Ascending aorta (tissue), 2 donors: Measurements from ENCODE around the gene ARHGAP42. TPM values are rescaled to one million over a fixed set of nuclear protein-coding genes. Genes with fewer than 3 reads are reported as not detected.

Source experiments
- DNase-seq, 2 donors: peaks; one replicate each; pipeline ENCODE4 v3.0.0-alpha.2; 2019; ENCODE audit warnings: low spot score in 2 of 2
- H3K27ac ChIP-seq, 2 donors: fragments of 200-600 bp; sonication (generic); one replicate each; pipeline ENCODE4 v1.5.1; 2016 to 2017; ENCODE audit warnings: mild to moderate bottlenecking in 1 of 2
- H3K27me3 ChIP-seq: fragments of 200-600 bp; sonication (generic); one replicate; pipeline ENCODE4 v1.5.1; 2017
- H3K36me3 ChIP-seq, 2 donors: fragments of 200-600 bp; sonication (generic); one replicate each; pipeline ENCODE4 v1.5.1; 2016
- H3K4me1 ChIP-seq, 2 donors: fragments of 200-600 bp; sonication (generic); one replicate each; pipeline ENCODE4 v1.5.1; 2016 to 2017; ENCODE audit warnings: mild to moderate bottlenecking in 1 of 2
- H3K4me3 ChIP-seq, 2 donors: fragments of 200-600 bp; sonication (generic); one replicate each; pipeline ENCODE4 v1.5.1; 2016 to 2017; ENCODE audit warnings: mild to moderate bottlenecking in 1 of 2
- H3K9me3 ChIP-seq, 2 donors: fragments of 200-600 bp; sonication (generic); one replicate each; pipeline ENCODE4 v1.5.1; 2016
- CTCF ChIP-seq, 3 experiments: fragments of 200-600 bp in 2 of 3; fragments of 450-650 bp in 1 of 3; sonication (generic) in 2 of 3; IDR thresholded peaks; one replicate each; pipeline ENCODE4 v1.5.1; 2016 to 2019; ENCODE audit warnings: antibody characterized with exemption in 3 of 3, mild to moderate bottlenecking in 1 of 3, moderate library complexity in 1 of 3
- intact Hi-C: fragments of 100-400 bp; cut with DNase I; formaldehyde crosslinking; loops from one replicate; pipeline ENCODE4 v1.15.1; 2023
- total RNA-seq: library from RNA; depleted of rRNA; stranded (reverse); fragments of >200 nt; gene quantifications from one replicate; pipeline ENCODE4 v1.1.0, GENCODE V29; 2016

ARHGAP42 gene
- total RNA-seq, 1 donor from 2014 or later, result 4.7 TPM

GRCh38 chr11:100801225-100801999, 114.3 kb downstream of the ARHGAP42 start:
- no peak overlapping the region for H3K27ac ChIP-seq
- no peaks in the 10 kb centered on the region for H3K27me3 ChIP-seq
- no peaks in the 10 kb centered on the region for H3K4me1 ChIP-seq
- intact Hi-C loops, result no loop called here
- no peak overlapping the region for H3K4me3 ChIP-seq
- no peak for DNase-seq
- no peak for TF ChIP-seq CTCF (IDR thresholded peaks at IDR 0.05)
- H3K9me3 ChIP-seq, result no peaks in the 10 kb centered on the region
- no peaks in the 10 kb centered on the region for H3K36me3 ChIP-seq

GRCh38 chr11:100805506-100806199, 118.6 kb downstream of the ARHGAP42 start:
- DNase-seq, result no peak

GRCh38 chr11:100806296-100806695, 119.2 kb downstream of the ARHGAP42 start:
- no peaks in the 10 kb centered on the region for H3K9me3 ChIP-seq
- TF ChIP-seq CTCF (IDR thresholded peaks at IDR 0.05), result no peak
- H3K27ac ChIP-seq, result no peak overlapping the region
- DNase-seq, result no peak
- no peaks in the 10 kb centered on the region for H3K36me3 ChIP-seq
- no peaks in the 10 kb centered on the region for H3K4me1 ChIP-seq
- H3K4me3 ChIP-seq, result no peak overlapping the region
- intact Hi-C loops, result no loop called here
- H3K27me3 ChIP-seq, result no peaks in the 10 kb centered on the region

More at GRCh38 chr11:100805506-100806199, 118.6 kb downstream of the ARHGAP42 start:
- Histone ChIP-seq H3K9me3 (no peaks in the 10 kb centered on the region), H3K4me3 (no peak overlapping the region), H3K27me3 (no peaks in the 10 kb centered on the region), H3K27ac (no peak overlapping the region), H3K4me1 (no peaks in the 10 kb centered on the region), H3K36me3 (no peaks in the 10 kb centered on the region)
- intact Hi-C loops, result no loop called here
- TF ChIP-seq CTCF (IDR thresholded peaks at IDR 0.05), result no peak

- no peaks in the 10 kb centered on the region for H3K9me3 ChIP-seq
- DNase-seq, result no peak
- intact Hi-C loops, result no loop called here
- H3K36me3 ChIP-seq, result no peaks in the 10 kb centered on the region
- H3K4me3 ChIP-seq, result no peak overlapping the region
- H3K27me3 ChIP-seq, result no peaks in the 10 kb centered on the region
- H3K27ac ChIP-seq, result no peak overlapping the region
- TF ChIP-seq CTCF (IDR thresholded peaks at IDR 0.05), result no peak
- H3K4me1 ChIP-seq, result no peaks in the 10 kb centered on the region
Measured at GRCh38 chr11:100808904-100809491, 121.9 kb downstream of the ARHGAP42 start.

GRCh38 chr11:100810146-100810545, 123.1 kb downstream of the ARHGAP42 start:
- no peaks in the 10 kb centered on the region for H3K36me3 ChIP-seq
- H3K9me3 ChIP-seq, result no peaks in the 10 kb centered on the region
- no peaks in the 10 kb centered on the region for H3K4me1 ChIP-seq
- intact Hi-C loops, result no loop called here
- no peak for TF ChIP-seq CTCF (IDR thresholded peaks at IDR 0.05)
- no peak for DNase-seq
- H3K4me3 ChIP-seq, result no peak overlapping the region
- no peaks in the 10 kb centered on the region for H3K27me3 ChIP-seq
- no peak overlapping the region for H3K27ac ChIP-seq
